ENCODE data around the gene MVD.

DNA sequence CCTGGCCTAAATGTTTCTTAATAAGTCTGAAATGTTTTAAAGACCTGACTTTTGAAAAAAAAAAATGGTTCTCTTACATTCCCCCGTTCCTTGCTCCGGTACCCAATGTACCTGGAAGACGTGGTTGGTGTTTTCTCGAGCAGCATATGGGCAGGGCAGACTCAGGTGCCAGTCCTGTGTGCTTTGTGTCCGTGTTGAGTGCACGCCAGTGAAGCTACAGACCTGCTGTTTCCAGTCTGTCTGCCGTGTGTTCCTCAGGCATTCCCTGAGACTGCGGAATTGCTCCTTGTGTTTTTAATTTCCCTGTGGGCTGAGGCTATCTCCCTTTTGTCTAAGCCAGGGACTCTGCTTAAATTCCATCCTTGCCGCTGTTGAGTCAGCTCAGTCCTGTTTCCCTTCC, 36.2 kb downstream of the MVD start:
- TF ChIP-seq EP300 (IDR thresholded peaks at IDR 0.05) (no peak), POLR2A (IDR thresholded peaks at IDR 0.05) (no peak)
- TF ChIP-seq, protein P1, sequence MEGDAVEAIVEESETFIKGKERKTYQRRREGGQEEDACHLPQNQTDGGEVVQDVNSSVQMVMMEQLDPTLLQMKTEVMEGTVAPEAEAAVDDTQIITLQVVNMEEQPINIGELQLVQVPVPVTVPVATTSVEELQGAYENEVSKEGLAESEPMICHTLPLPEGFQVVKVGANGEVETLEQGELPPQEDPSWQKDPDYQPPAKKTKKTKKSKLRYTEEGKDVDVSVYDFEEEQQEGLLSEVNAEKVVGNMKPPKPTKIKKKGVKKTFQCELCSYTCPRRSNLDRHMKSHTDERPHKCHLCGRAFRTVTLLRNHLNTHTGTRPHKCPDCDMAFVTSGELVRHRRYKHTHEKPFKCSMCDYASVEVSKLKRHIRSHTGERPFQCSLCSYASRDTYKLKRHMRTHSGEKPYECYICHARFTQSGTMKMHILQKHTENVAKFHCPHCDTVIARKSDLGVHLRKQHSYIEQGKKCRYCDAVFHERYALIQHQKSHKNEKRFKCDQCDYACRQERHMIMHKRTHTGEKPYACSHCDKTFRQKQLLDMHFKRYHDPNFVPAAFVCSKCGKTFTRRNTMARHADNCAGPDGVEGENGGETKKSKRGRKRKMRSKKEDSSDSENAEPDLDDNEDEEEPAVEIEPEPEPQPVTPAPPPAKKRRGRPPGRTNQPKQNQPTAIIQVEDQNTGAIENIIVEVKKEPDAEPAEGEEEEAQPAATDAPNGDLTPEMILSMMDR (IDR thresholded peaks at IDR 0.05): no peak

All from tibial nerve (tissue), 4 donors.